22Rv1 (cell line): ENCODE measurements around the gene TOB2.

ENCODE experiments used
- CTCF ChIP-seq: fragments of 450-650 bp; IDR thresholded peaks from 2 replicates; pipeline ENCODE4 v1.5.1; 2017; ENCODE audit warnings: mild to moderate bottlenecking
- ZFX ChIP-seq: fragments of 450-650 bp; IDR thresholded peaks from 2 replicates; pipeline ENCODE4 v1.6.1; 2017; ENCODE audit warnings: antibody characterized with exemption, borderline replicate concordance

DNA sequence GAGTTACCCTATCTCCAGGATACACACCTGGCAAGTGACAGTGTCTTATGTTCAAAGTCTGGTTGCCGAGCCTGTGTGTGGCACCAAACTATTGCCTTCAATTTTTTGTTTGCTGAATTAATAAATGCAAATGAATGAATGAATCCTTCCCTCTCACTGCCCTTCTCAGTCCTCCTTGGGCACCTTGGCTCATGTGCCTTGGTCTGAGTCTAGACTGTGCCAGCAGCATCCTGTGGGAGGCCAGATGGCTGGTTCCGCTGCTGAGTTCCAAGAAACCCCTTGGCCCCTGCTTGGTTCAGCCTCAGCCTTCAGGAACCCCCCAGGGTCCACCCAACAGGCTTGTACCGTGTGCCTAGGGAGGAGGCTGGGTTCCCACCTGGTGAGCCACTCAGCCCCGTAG, 31.0 kb downstream of the TOB2 start:
- TF ChIP-seq CTCF (no peak), ZFX (no peak)
